Measurements from ENCODE around the gene CIP2A.

Gene CIP2A

GRCh38 chr3:108509263-108509662 lies 80.0 kb downstream of the CIP2A start:
- DNase-seq: no peak

GRCh38 chr3:108507902-108508301 lies 81.3 kb downstream of the CIP2A start:
- no peak for DNase-seq

- DNase-seq: no peak
These were observed 83.4 kb downstream of the CIP2A start for GRCh38 chr3:108505811-108506210.

GRCh38 chr3:108503722-108504121 lies 85.5 kb downstream of the CIP2A start:
- no peak for DNase-seq

GRCh38 chr3:108501535-108501934 lies 87.7 kb downstream of the CIP2A start:
- DNase-seq: no peak

- DNase-seq: no peak
These were observed 88.5 kb downstream of the CIP2A start for GRCh38 chr3:108500728-108501127.

Measured in hippocampal formation (tissue), 2 donors.